Endometrial microvascular endothelial cells (primary cell): ENCODE data around the gene MVB12A. TPM values are rescaled to one million over a fixed set of nuclear protein-coding genes. Genes with fewer than 3 reads are reported as not detected.

Source experiments
- in situ Hi-C: cut with HindIII; loops from 2 replicates; pipeline ENCODE4 v1.10.0; 2017; ENCODE audit warnings: low sequenced_read_pairs, low pct_unique_long_range_greater_than_20kb; ENCODE audit errors: inconsistent ontology term
- total RNA-seq: library from RNA; depleted of rRNA; stranded (reverse); fragments of >200 nt; gene quantifications from one replicate; pipeline ENCODE4 v1.2.3, GENCODE V29; 2015; ENCODE audit errors: inconsistent ontology term

Gene MVB12A
- total RNA-seq, 1 donor from 2014 or later = 88.0 TPM

DNA sequence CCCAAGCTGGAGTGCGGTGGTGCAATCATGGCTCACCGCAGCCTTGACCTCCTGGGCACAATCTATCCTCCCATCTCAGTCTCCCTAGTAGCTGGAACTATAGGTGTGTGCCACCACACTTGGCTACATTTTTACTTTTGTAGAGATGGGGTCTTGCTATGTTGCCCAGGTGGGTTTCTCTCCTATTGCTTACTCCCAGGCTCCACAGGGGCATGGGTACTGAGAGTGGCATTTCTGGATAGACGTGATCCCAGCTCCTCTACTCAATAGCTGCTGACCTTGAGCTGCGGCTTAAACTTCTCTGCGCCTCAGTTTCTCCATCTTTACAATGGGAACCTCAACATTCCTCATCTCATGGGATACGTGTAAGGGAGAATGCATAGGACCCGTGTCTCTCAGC, 11.6 kb downstream of the MVB12A start:
- in situ Hi-C loops = loop anchor here (25.0 kb wide), 1 partner anchor 431 kb away; the partner anchor contains the start of genes RPL18A and SLC5A5

DNA sequence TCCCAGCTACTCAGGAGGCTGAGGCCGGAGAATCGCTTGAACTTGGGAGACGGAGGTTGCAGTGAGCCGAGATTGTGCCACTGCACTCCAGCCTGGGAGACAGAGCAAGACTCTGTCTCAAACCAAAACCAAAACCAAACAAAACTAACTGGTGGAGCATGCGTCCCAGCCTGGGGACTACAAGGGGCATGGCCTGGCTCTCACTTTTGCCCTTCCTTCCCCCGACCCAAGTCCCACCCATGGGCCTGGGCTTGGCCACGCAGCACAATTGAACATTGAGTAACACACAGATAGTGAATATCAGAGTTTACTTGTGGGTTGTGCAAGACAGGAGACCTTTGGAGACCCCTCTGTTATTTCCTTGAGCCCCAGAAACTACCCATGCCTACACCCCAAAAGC, 15.4 kb downstream of the MVB12A start:
- in situ Hi-C loops = loop anchor here (25.0 kb wide), 1 partner anchor 427 kb away; the partner anchor contains the start of genes RPL18A and SLC5A5

DNA sequence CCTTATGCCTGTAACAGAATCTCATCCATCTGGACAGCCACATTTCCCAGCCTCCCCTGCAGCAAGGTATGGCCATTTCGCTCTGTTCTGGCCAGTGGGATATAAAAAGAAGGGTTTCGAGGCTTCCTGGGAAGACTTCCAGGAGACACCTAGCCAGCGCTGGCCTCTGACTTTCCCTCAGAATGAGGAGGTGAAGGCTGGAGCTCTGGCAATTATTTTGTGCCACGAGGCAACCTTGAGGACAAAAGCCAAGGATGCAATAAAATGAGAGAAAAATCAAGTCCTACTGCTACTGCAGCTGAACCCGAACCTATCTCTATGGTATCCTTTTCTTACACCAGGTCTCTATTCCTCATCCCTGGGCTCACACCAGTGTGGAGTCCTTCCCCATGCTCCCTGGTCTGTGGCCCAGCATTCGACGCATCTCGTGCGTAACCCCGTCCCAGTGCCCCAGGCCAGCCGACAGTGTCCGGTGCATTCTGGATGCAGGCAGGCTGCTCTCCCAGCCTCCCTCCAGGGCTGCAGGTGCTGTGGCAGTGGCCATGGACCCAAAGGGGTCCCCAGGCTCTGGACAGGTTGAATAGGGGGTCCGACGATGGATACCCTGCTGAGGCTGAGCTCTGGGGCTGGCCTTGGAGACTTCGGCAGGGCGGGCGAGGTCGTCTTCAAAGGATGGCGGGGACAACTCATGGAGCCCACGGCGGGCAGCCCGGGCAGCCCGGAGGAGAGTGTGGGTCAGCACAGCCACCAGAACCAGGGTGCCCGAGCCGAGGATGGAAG, 16.4 kb downstream of the MVB12A start:
- in situ Hi-C loops = loop anchor here (25.0 kb wide), 1 partner anchor 426 kb away; the partner anchor contains the start of genes RPL18A and SLC5A5

DNA sequence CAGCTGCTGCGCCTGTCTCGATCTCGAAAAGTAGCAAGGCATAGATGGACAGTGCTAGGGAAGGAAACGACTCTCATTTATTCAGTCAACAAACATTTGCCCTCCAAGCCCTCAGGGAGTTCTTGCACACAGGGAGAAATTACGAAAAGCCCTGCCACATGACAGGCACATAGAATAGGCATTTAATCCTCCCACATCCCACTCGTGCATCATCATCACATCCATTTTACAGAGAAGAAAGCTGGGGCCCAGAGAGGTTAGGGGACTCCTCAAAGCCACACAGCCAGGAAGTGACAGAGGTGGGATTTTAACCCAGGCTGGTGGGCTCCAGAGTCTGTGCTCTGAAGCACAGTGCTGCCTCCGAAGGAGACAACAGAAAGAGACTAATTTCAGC, 17.0 kb downstream of the MVB12A start:
- in situ Hi-C loops = loop anchor here (25.0 kb wide), 1 partner anchor 425 kb away; the partner anchor contains the start of genes RPL18A and SLC5A5

DNA sequence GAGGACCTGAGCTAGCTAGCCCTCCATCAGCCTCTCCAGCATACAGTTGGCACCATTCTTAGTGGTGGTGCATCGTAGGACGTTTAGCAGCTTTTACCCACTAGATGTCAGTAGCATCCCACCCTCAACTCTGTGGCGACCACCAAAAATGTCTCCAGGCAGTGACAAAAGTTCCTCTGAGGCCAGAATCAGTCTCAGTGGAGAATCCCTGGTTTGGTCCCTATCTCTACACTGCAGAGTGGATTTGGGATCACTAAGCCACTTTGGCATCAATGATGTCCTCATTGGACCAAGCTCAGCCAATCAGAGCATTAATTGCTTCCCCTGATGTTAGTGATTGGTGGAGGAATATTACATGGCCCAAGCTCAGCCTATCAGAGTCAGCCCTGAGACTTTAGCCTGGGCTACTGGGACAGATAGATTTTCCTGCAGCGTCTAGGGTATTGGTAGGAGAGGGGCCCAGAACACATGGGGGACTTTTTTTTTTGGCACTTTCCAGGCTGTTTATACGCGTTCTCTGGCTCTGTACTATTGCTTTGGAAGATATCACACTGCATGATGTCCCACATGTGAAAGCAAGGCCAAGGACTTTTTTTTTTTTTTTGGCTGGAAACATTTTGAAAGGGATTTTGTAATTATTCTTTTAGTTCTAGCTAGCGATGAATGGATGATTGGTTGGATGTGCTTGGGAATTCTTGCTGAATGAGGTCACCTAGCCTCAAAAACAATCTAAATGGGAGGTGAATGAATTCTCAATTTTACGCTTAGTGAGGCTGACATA, 21.6 kb downstream of the MVB12A start:
- in situ Hi-C loops = loop anchor here (25.0 kb wide), 1 partner anchor 421 kb away; the partner anchor contains the start of genes RPL18A and SLC5A5

DNA sequence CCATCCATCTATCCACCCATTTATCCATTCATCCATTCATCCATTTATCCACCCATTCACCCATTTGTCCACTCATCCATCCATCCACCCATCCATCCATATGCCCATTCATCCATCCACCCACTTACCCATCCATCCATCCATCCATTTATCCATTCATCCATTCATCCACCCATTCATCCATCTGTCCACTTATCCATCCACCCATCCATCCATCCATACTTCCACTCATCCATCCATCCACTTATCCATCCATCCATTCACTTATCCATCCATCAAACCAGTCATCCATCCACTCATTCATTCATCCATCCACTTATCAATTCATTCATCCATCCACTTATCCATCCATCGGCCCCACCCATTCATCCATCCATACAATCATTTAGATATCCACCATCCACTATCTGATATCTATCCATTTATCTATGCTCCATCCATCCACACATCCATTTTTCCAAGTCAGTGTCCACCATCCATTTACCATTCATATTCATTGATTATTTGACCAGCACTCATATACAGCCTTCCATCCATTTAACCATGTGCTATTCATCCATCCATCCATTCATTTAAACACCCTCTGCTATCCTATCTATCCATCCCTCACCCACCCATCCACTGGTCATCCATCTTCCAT, 25.8 kb downstream of the MVB12A start:
- in situ Hi-C loops = loop anchor here (25.0 kb wide), 1 partner anchor 417 kb away; the partner anchor contains the start of genes RPL18A and SLC5A5

DNA sequence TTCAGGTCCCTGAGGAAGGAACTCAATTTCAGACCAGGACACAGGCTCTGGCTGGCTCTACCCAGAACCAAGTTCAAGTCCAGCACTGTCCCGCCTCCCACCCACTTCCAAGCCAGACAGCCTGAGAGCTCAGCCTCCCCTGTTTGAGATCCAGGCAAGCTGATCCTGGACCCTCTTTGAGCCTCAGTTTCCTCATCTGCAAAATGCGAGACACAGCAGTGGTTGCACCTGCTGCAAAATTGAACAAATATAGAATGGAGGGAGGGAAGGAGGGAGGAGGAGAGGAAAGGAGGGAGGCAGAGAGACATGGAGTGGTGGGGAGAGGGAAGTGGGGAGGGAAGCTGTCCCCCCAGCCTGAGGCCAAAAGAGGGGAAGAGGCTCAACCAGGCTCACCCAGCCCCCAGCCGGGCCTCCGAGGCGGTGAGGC, 27.9 kb downstream of the MVB12A start:
- in situ Hi-C loops = loop anchor here (25.0 kb wide), 1 partner anchor 415 kb away; the partner anchor contains the start of genes RPL18A and SLC5A5

DNA sequence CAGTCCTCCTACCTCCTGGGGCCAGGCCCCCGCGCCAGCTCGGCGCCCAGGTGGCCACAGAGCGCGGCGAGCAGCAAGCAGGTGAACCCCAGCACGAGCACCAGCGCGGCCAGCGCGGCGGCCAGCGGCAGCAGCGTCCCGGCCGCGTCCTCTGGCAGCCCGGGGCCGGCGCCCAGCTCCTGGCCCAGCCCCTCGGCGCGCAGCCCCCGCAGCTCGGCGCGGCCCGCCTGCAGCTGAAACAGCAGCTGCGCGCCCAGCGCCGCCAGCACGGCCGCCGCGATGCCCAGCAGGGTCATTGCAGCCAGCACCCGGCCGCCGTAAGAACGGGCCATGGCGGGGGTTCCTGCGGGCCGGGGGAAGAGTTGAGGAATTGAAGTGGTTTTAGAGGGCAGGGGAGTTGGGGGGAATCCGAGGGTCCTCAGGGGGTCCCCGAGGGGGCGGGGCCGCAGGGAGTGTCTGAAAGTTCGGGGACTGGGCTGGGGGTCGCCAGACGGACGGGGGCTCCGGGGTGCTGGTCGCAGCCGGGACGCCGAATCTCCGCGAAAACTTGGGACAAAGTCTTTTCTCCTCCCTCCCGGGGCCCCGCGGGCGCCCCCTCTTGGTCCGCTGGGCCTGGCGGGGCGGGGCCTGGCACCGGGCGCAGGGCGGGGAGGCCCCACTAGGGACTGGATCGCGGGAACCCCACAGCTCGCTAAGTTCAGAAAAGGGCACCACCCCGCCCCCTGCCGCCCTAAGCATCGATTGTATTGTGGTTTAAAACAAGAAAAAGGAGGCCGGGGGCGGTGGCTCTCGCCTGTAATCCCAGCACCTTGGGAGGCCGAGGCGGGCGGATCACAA, 28.5 kb downstream of the MVB12A start, which contains the start of gene TMEM221:
Gene TMEM221 (minus strand): TSS at position 538 of the 837 bp plus-strand sequence. CDS start 206 bp downstream, at position 332.
- in situ Hi-C loops = loop anchor here (25.0 kb wide), 1 partner anchor 414 kb away; the partner anchor contains the start of genes RPL18A and SLC5A5

DNA sequence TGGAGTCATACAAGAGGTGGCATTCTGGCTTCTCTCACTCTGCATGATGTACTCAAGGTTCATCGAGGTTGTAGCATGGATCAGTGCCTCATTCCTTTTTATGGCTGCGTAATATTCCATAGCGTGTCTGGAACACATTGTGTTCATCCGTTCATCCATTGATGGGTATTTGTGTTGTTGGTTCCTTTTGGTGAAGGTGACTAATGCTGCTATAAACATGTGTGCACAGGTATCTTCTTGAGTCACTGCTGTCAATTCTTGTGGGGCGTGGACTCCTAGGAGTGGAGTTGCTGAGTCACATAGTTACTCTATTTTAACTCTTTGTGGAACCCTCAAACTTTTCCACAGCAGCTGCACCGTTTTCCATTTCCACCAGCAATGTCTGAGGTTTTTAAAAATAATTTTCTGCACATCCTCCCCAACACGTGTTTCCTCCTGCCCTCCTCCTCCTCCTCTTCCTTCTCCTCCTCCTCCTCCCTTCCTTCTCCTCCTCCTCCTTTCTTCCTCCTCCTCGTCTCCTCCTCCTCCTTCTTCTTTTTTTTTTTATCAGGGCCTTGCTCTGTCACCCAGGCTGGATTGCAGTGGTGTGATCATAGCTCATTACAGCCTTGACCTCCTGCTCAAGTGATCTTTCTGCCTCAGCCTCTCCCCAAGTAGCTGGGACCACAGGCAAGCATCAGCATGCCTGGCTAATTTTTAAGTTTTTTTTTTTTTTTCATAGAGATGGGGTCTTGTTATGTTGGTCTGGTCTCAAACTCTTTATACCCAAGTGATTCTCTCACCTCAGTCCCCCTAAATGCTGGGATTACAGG, 30.6 kb downstream of the MVB12A start:
- in situ Hi-C loops = no loop called here

DNA sequence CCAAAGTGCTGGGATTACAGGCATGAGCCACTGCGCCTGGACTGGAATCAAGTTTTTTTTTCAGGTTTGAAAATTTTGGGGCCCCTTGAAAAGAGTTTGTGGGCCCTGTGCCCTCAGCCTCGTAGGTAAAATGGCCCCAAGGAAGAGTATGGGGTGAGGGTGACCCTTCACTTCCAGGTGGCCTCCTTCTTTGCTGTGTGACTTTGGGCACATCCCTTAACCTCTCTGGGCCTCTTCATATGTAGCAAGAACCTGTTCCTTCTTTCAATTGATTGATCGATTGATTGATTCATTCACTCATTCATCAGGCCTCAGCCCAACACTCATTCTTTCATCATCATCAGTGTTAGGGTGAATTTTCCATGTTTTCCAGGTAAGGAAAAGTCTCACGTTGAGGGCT, 32.0 kb downstream of the MVB12A start:
- in situ Hi-C loops = no loop called here

DNA sequence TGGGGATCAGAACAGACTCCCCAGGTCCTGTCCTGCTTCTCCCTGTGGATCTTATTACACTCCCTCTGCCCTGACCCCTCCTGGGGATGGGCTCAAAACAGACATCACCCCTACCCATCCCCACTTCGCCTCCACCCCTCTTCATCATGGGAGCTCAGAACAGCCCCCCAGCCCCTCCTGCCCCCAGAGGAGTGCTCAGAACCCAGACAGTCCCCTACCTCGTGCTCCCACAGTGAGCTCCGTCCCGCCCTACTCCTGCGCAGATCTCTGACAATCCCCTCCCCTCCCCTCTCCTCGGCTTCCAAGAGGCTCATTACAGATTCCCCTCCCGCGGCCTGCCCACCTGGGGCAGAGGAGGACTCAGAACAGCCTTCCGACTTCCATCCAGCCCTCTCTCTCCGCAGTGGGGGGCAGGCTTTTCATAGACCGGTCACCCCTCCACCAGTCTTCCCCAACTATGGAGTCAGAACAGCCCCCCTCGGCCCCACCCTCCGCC, 34.8 kb downstream of the MVB12A start:
- in situ Hi-C loops = no loop called here

DNA sequence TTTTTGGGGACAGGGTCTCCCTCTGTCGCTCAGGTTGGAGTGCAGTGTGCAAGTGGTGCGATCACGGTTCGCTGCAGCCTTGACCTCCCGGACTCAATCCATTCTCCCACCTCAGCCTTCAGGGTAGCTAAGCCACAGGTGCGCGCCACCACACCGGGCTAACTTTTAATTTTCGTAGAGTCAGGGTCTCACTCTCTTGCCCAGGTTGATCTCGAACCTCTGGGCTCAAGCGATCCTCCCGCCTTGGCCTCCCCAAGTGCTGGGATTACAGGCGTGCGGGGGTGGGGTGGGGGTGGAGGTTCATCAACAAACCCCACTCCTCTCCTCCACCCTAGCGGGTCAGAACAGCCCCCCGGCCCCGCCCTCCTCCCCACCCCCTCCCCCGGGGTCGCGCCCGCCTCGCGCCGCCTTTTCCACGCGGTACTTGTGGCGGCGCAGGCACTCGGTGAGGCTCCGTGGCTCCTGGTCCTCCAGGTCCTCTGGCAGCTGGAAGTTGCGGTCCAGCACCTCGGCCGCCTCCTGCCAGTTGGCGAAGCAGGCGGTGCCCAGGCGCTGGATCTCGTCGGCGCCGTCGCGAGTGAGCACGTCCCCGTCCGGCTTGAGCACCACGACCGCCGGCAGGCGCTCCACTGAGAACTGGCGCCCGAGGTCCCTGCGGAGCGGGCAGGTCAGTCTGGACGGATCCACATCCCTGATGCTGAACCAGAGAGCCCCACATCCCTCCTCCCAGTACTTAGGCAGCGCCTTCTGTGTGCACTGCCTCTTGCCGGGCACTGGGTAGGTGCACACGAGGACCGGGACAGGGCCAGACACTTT, 35.7 kb downstream of the MVB12A start:
- in situ Hi-C loops = no loop called here

DNA sequence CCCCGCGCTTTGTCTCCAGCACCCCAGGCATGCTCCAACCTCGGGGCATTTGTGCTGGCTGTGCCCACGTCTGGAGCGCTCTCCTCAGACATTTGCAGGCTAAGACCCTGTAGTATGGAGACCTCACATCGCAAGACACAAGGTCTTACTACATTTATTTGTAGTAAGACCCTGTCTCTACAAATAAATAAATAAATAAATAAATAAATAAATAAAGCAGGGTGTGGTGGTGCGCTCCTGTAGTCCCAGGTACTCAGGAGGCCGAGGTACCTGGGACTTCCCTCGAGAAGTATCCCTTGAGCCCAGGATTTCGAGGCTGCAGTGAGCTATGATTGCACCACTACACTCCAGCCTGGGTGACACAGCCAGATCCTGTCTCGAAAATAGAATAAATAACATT, 36.3 kb downstream of the MVB12A start:
- in situ Hi-C loops = no loop called here

DNA sequence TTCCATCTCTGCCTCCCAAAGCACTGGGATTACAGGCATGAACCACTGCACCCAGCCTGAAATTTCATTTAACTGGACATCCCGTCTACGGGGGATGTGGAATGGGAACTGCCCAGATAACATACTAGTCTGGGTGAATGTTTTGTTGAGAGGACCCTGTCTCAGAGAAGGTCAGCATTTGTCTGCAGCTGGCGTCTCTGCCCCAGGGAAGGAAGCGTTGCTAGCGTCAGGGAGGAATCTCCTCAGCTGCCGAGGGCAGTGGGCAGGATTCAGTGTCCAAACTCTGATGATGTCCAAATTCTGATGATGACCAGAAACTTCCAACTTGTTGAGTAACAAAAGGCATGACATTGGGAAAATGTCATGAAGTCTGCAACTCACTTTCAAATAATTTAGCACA, 37.8 kb downstream of the MVB12A start:
- in situ Hi-C loops = no loop called here

DNA sequence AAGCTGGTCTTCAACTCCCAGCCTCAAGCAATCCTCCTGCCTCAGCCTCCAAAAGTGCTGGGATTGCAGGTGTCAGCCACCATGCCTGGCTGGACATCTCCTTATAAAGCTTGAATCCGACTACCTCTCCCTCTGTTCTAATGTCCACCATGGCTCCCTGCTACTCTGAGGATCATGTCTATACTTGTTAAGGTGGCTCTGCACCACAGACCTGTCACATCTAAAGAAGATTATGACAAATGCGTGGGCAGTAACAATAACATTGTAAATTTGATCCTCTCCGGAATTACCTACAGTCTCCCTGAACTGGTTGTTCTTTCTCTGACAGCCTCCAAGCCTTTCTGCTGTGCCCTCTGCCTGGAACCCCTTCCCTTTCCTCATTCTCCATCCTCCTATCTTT, 39.1 kb downstream of the MVB12A start:
- in situ Hi-C loops = no loop called here
